ENCODE data around the gene PIGB.

Gene PIGB

DNA sequence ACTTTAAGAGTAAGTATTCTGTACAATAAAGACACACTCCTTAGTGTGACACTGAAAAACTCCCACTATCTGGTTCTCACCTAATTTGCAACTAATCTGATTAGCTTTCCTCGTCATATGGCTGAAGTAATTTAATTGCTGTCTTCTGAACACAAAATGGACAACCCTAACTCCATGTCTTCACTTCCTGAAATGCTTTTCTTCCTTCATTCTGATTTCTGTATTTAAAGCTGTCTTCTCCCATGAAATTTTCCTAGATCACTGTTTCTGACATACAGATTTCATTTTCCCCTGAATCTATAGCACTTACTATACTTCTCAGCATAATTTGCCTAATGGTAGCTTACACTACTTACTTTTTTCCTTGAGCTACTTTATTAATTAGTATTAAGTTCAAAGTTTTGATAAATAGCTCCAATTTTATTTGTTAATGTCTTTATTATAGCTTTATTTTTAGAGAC is 82.8 kb downstream of the PIGB start:
- DNase-seq (ENCODE audit: low read depth), result no peak
- TF ChIP-seq, protein P1, sequence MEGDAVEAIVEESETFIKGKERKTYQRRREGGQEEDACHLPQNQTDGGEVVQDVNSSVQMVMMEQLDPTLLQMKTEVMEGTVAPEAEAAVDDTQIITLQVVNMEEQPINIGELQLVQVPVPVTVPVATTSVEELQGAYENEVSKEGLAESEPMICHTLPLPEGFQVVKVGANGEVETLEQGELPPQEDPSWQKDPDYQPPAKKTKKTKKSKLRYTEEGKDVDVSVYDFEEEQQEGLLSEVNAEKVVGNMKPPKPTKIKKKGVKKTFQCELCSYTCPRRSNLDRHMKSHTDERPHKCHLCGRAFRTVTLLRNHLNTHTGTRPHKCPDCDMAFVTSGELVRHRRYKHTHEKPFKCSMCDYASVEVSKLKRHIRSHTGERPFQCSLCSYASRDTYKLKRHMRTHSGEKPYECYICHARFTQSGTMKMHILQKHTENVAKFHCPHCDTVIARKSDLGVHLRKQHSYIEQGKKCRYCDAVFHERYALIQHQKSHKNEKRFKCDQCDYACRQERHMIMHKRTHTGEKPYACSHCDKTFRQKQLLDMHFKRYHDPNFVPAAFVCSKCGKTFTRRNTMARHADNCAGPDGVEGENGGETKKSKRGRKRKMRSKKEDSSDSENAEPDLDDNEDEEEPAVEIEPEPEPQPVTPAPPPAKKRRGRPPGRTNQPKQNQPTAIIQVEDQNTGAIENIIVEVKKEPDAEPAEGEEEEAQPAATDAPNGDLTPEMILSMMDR (IDR thresholded peaks at IDR 0.05; ENCODE audit: control insufficient read depth, extremely low read depth, insufficient read depth), result no peak
- no peak overlapping the region for H3K4me3 ChIP-seq (ENCODE audit: low read depth, low read length)

DNA sequence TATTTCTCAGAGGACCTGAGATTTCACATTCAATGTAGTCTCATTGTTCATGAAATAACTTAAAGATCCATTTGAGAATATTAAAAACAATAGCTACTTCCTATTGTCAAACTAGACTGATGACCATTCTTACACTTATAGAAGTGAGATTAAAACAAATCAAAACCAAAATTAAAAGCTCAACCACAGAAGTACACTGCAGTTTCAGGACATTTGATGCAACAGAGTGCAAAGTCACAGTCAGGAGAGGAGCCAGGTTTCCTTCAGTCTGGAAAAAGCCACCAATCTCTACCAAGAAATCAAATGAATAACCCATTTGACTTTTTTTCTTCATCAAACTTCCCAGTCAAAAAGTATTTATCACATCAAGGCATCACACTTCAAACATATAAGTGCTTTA is 83.7 kb downstream of the PIGB start:
- DNase-seq (ENCODE audit: low read depth), result no peak
- TF ChIP-seq, protein P1 (IDR thresholded peaks at IDR 0.05; ENCODE audit: control insufficient read depth, extremely low read depth, insufficient read depth), result no peak
- H3K4me3 ChIP-seq (ENCODE audit: low read depth, low read length), result no peak overlapping the region

DNA sequence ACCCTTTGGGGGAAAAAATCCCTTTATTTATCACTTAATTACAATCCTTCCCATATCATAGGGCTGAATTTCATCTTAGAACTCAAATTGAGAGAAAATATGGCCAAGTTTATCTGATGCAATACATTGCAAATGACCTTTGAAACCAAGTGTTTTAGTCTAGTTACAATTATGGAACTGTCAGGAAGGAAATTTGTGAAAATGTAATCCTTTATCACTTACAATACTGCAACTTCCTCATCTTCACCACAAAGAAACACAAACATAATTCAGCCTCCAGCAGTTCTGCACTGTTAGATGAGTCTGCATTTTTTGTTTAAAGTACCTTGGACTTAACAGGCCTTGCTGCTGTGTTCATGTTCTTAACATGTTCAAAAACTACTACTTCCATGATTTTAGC is 84.5 kb downstream of the PIGB start:
- no peak overlapping the region for H3K4me3 ChIP-seq (ENCODE audit: low read depth, low read length)
- no peak for DNase-seq (ENCODE audit: low read depth)

More for the DNA sequence above, 84.5 kb downstream of the PIGB start:
- TF ChIP-seq, protein P1 (IDR thresholded peaks at IDR 0.05; ENCODE audit: control insufficient read depth, extremely low read depth, insufficient read depth), result no peak

Measured in LNCaP clone FGC (cell line).